Adrenal gland (tissue), 12 donors: ENCODE results near the gene PSMB3. TPM values are rescaled to one million over a fixed set of nuclear protein-coding genes. Genes with fewer than 3 reads are reported as not detected.

ENCODE experiments used
- DNase-seq, 7 donors: peaks; one replicate each; pipeline ENCODE4 v3.0.0-alpha.2; 2019 to 2020
- H3K27ac ChIP-seq, 5 donors: fragments of 200-600 bp; sonication (generic) in 4 of 5; 1 replicate in 3 of 5; 2 replicates in 2 of 5; pipeline versions ENCODE4 v1.5.1 to v1.8.0; 2016 to 2020; ENCODE audit warnings: mild to moderate bottlenecking in 1 of 5
- H3K27me3 ChIP-seq: fragments of 200-600 bp; 2 replicates; pipeline ENCODE4 v1.8.0; 2021
- H3K36me3 ChIP-seq, 2 donors: fragments of 200-600 bp; replicated peaks in 1 of 2; 1 replicate in 1 of 2; 2 replicates in 1 of 2; pipeline versions ENCODE4 v1.5.1 to v1.8.0; 2018 to 2022
- H3K4me1 ChIP-seq, 2 donors: fragments of 200-600 bp; replicated peaks in 1 of 2; 1 replicate in 1 of 2; 2 replicates in 1 of 2; pipeline versions ENCODE4 v1.5.1 to v1.8.0; 2018 to 2021
- H3K4me3 ChIP-seq, 4 donors: fragments of 200-600 bp; sonication (generic) in 3 of 4; one replicate each; pipeline ENCODE4 v1.5.1; 2016 to 2018
- H3K9me3 ChIP-seq, 3 donors: fragments of 200-600 bp; sonication (generic) in 1 of 3; replicated peaks in 1 of 3; 1 replicate in 2 of 3; 2 replicates in 1 of 3; pipeline versions ENCODE4 v1.5.1 to v1.8.0; 2016 to 2021
- CTCF ChIP-seq, 6 experiments: fragments of 450-650 bp in 4 of 6; fragments of 200-600 bp in 2 of 6; sonication (generic) in 1 of 6; IDR thresholded peaks; 1 replicate in 5 of 6; 2 replicates in 1 of 6; pipeline versions ENCODE4 v1.5.1 to v1.8.0; 2016 to 2021; ENCODE audit warnings: antibody characterized with exemption in 6 of 6, mild to moderate bottlenecking in 2 of 6, moderate library complexity in 1 of 6
- POLR2A ChIP-seq, 2 donors: fragments of 450-650 bp; IDR thresholded peaks; one replicate each; pipeline ENCODE4 v1.6.1; 2017; ENCODE audit warnings: antibody characterized with exemption in 2 of 2, mild to moderate bottlenecking in 2 of 2, moderate library complexity in 1 of 2
- WGBS, 4 donors: extraction: QIAGEN DNeasy Blood & Tissue Kit in 2 of 4; methylation state at CpG; one replicate each; pipeline versions ENCODE4 v1.1.5 to v1.1.7; 2013 to 2017; 5-methylcytosine and 5-hydroxymethylcytosine counted together
- intact Hi-C, 2 donors: fragments of 100-400 bp; cut with DNase I; formaldehyde crosslinking; loops; one replicate each; pipeline versions ENCODE4 v1.14.1 to v1.15.0; 2022 to 2023
- polyA plus RNA-seq, 3 donors: library from polyadenylated mRNA; stranded (reverse); fragments of 200-250 nt in 2 of 3; fragments of 350-450 nt in 1 of 3; fragmentation: Illumina TruSeq in 1 of 3; extraction: RNeasy Lipid Tissue Mini Kit (QIAGEN cat#74804) in 1 of 3; gene quantifications; one replicate each; pipeline ENCODE4 v1.2.3, GENCODE V29; 2013 to 2014
- total RNA-seq, 9 donors: library from RNA; depleted of rRNA in 4 of 9; stranded (reverse); fragments of >200 nt in 4 of 9; fragments of 120-200 nt in 1 of 9; fragmentation: NEBNext Ultra II Directional in 1 of 9; extraction: Animal tissue kit (Norgen Biotek cat#: 25700) in 1 of 9; gene quantifications; one replicate each; pipeline versions ENCODE4 v1.1.0 to v1.2.4, GENCODE V29; 2013 to 2023
- donor health status: healthy with polysubstance abuse.
- donor health status: Bipolar disorder and iron deficiency.
- donor health status: DM: yes; HTN: yes; CAD: no.
- donor health status: DM: no; HTN: no; CAD: no.
- donor health status: DM: no; HTN: no; CAD: no.
- donor health status: DM: yes; HTN: yes; CAD: no.

Gene PSMB3
- total and polyA plus RNA-seq, 12 donors = 138 to 556 (median 242) TPM

- peak; percentile 82 to 93 (median 91) for DNase-seq
- Histone ChIP-seq H3K4me1 (peaks cover 24 to 52% of the 10 kb centered on the region in 2 donors), H3K9me3 (no peaks in the 10 kb centered on the region), H3K27ac (peak overlapping the region; percentile 90 to 99 (median 99)), H3K27me3 (no peaks in the 10 kb centered on the region), H3K36me3 (peaks cover 0 to 14% of the 10 kb centered on the region in 2 donors), H3K4me3 (peak overlapping the region in 3 of 4 donors; percentile 74 to 95 (median 94))
- 0 to 4% (median 1%) methylated on average over 15 to 50 of the region's 50 CpGs for WGBS, 4 donors
- intact Hi-C loops = no loop called here
- TF ChIP-seq POLR2A (IDR thresholded peaks at IDR 0.05) (peak in 1 of 2 donors; percentile 60), CTCF (IDR thresholded peaks at IDR 0.05) (no peak)
Measured at GRCh38 chr17:38703742-38704605, 48.6 kb upstream of the PSMB3 start.

- H3K9me3 ChIP-seq = no peaks in the 10 kb centered on the region
Measured at GRCh38 chr17:38704606-38705522, 47.7 kb upstream of the PSMB3 start, which contains the start of gene MLLT6. MLLT6 (plus strand) TSS chr17:38705273; CDS start chr17:38705633, 360 bp downstream.

GRCh38 chr17:38705523-38705802, 47.1 kb upstream of the PSMB3 start:
- no peak for DNase-seq
- 0 to 5% (median 1%) methylated on average over 4 to 31 of the region's 32 CpGs for WGBS, 4 donors
- H3K27ac ChIP-seq = peak overlapping the region; percentile 11 to 99 (median 98)
- peak overlapping the region in 3 of 4 donors; percentile 52 to 95 (median 71) for H3K4me3 ChIP-seq
- no peaks in the 10 kb centered on the region for H3K27me3 ChIP-seq
- peaks cover 0 to 29% of the 10 kb centered on the region in 2 donors for H3K36me3 ChIP-seq
- no peaks in the 10 kb centered on the region for H3K9me3 ChIP-seq
- TF ChIP-seq CTCF (IDR thresholded peaks at IDR 0.05) (no peak), POLR2A (IDR thresholded peaks at IDR 0.05) (no peak)
- intact Hi-C loops = no loop called here
- peaks cover 20 to 41% of the 10 kb centered on the region in 2 donors for H3K4me1 ChIP-seq

More at GRCh38 chr17:38704606-38705522, 47.7 kb upstream of the PSMB3 start, which contains the start of gene MLLT6:
- Histone ChIP-seq H3K27me3 (no peaks in the 10 kb centered on the region), H3K27ac (peak within 1 kb of the TSS; percentile 90 to 99 (median 99)), H3K4me3 (peak within 1 kb of the TSS; percentile 65 to 95 (median 84)), H3K4me1 (peaks cover 24 to 45% of the 10 kb centered on the region in 2 donors), H3K36me3 (peaks cover 0 to 23% of the 10 kb centered on the region in 2 donors)
- DNase-seq = peak; percentile 77 to 87 (median 79)
- 1 to 3% (median 1%) methylated on average over 27 to 98 of the region's 100 CpGs for WGBS, 4 donors
- TF ChIP-seq CTCF (IDR thresholded peaks at IDR 0.05) = no peak
- TF ChIP-seq POLR2A (IDR thresholded peaks at IDR 0.05) = peak in 1 of 2 donors; percentile 79
- intact Hi-C loops = no loop called here
